Pancreas (tissue), 10 donors: ENCODE data around the gene HOOK2. TPM values are rescaled to one million over a fixed set of nuclear protein-coding genes. Genes with fewer than 3 reads are reported as not detected.

Experiments
- ATAC-seq, 4 donors: fragments of 200-7000 bp; cut with Tn5 transposase; one replicate each; pipeline versions ENCODE4 v1.8.0 to v1.9.1; 2020; ENCODE audit warnings: mild to moderate bottlenecking in 4 of 4, moderate library complexity in 4 of 4
- DNase-seq, 6 donors: peaks; one replicate each; pipeline ENCODE4 v3.0.0-alpha.2; 2020
- FAIRE-seq: peaks from 2 replicates; lab custom pipeline; 2012; peaks lifted over from hg19 to GRCh38; lab: Jason Lieb, UNC
- H3K27ac ChIP-seq, 4 donors: fragments of 200-600 bp; sonication (generic); 1 replicate in 3 of 4; 2 replicates in 1 of 4; pipeline versions ENCODE4 v1.5.0 to v1.8.0; 2020
- H3K27me3 ChIP-seq, 4 donors: fragments of 200-600 bp; one replicate each; pipeline ENCODE4 v1.8.0; 2021
- H3K36me3 ChIP-seq, 3 donors: fragments of 200-600 bp; sonication (generic) in 1 of 3; one replicate each; pipeline versions ENCODE4 v1.5.0 to v1.8.0; 2020 to 2021
- H3K4me1 ChIP-seq, 3 donors: fragments of 200-600 bp; one replicate each; pipeline ENCODE4 v1.8.0; 2021
- H3K4me3 ChIP-seq, 4 donors: fragments of 200-600 bp; sonication (generic) in 2 of 4; one replicate each; pipeline versions ENCODE4 v1.5.0 to v1.8.0; 2020 to 2021
- H3K9me3 ChIP-seq, 4 donors: fragments of 200-600 bp; one replicate each; pipeline ENCODE4 v1.8.0; 2021
- CTCF ChIP-seq, 4 donors: fragments of 200-600 bp; sonication (generic) in 3 of 4; IDR thresholded peaks; one replicate each; pipeline versions ENCODE4 v1.5.0 to v1.8.0; 2021; ENCODE audit warnings: antibody characterized with exemption in 4 of 4
- WGBS, 2 donors: extraction: QIAGEN DNeasy Blood & Tissue Kit; methylation state at CpG; one replicate each; pipeline ENCODE4 v1.1.7; 2013; 5-methylcytosine and 5-hydroxymethylcytosine counted together
- intact Hi-C, 3 donors: fragments of 100-400 bp; cut with DNase I; formaldehyde crosslinking; loops; one replicate each; pipeline versions ENCODE4 v1.11.1 to v1.14.2; 2022
- polyA plus RNA-seq, 2 donors: library from polyadenylated mRNA; stranded (reverse); fragments of 200-250 nt; gene quantifications; one replicate each; pipeline ENCODE4 v1.2.3, GENCODE V29; 2013
- total RNA-seq, 6 donors: library from RNA; stranded (reverse); fragmentation: NEBNext Ultra II Directional in 4 of 6; extraction: Animal tissue kit (Norgen Biotek cat#: 25700) in 4 of 6; gene quantifications; one replicate each; pipeline versions ENCODE4 v1.2.1 to v1.2.4, GENCODE V29; 2021 to 2023
- donor health status: healthy with polysubstance abuse.
- donor health status: DM: no; HTN: no; CAD: no; lungs with moderate emphysema.
- donor health status: DM: no; HTN: no; CAD: no.
- donor health status: control.
- donor health status: control.
- donor health status: Bipolar disorder and iron deficiency.
- donor health status: DM: yes; HTN: yes; CAD: no.
- donor health status: DM: no; HTN: no; CAD: no.
- donor health status: DM: no; HTN: no; CAD: no.
- donor health status: DM: yes; HTN: yes; CAD: no.

Gene HOOK2
- total and polyA plus RNA-seq, 8 donors = 37.7 to 300 (median 53.0) TPM

- peaks cover 16 to 52% (median 23%) of the 10 kb centered on the region in 3 donors for H3K4me1 ChIP-seq
- peak overlapping the region in 2 of 4 donors; percentile 95 to 99 for H3K27ac ChIP-seq
- DNase-seq = no peak
- intact Hi-C loops = no loop called here
- H3K4me3 ChIP-seq = no peak overlapping the region
- FAIRE-seq = no peak
- ATAC-seq = no peak
- H3K27me3 ChIP-seq = no peaks in the 10 kb centered on the region
- H3K9me3 ChIP-seq = no peaks in the 10 kb centered on the region
- no peak for TF ChIP-seq CTCF (IDR thresholded peaks at IDR 0.05)
- 58 to 66% methylated on average over 5 of the region's 5 CpGs for WGBS, 2 donors
- H3K36me3 ChIP-seq = no peaks in the 10 kb centered on the region
These were observed 9.6 kb upstream of the HOOK2 start for GRCh38 chr19:12784871-12785430.

GRCh38 chr19:12784394-12784870, 9.1 kb upstream of the HOOK2 start:
- FAIRE-seq = no peak

GRCh38 chr19:12783849-12784393, 8.6 kb upstream of the HOOK2 start:
- Histone ChIP-seq H3K4me1 (peaks cover 11 to 58% (median 24%) of the 10 kb centered on the region in 3 donors), H3K36me3 (no peaks in the 10 kb centered on the region), H3K27ac (peak overlapping the region; percentile 68 to 99 (median 84)), H3K27me3 (no peaks in the 10 kb centered on the region), H3K9me3 (no peaks in the 10 kb centered on the region), H3K4me3 (no peak overlapping the region)
- DNase-seq (peak in 2 of 6 donors; percentile 58 to 66), ATAC-seq (no peak), FAIRE-seq (no peak)
- WGBS, 2 donors = 29 to 33% methylated on average over 16 to 19 of the region's 19 CpGs
- no peak for TF ChIP-seq CTCF (IDR thresholded peaks at IDR 0.05)
- intact Hi-C loops = no loop called here

More at GRCh38 chr19:12784394-12784870, 9.1 kb upstream of the HOOK2 start:
- DNase-seq = no peak
- ATAC-seq = no peak
- Histone ChIP-seq H3K4me1 (peaks cover 16 to 56% (median 23%) of the 10 kb centered on the region in 3 donors), H3K4me3 (no peak overlapping the region), H3K27me3 (no peaks in the 10 kb centered on the region), H3K9me3 (no peaks in the 10 kb centered on the region), H3K27ac (peak overlapping the region; percentile 68 to 99 (median 84)), H3K36me3 (no peaks in the 10 kb centered on the region)
- WGBS, 2 donors = 62 to 67% methylated on average over 10 of the region's 10 CpGs
- intact Hi-C loops = no loop called here
- no peak for TF ChIP-seq CTCF (IDR thresholded peaks at IDR 0.05)

GRCh38 chr19:12783291-12783848, 8.0 kb upstream of the HOOK2 start:
- DNase-seq (no peak), ATAC-seq (no peak), FAIRE-seq (no peak)
- Histone ChIP-seq H3K4me3 (peak overlapping the region in 2 of 4 donors; percentile 46 to 55), H3K27me3 (no peaks in the 10 kb centered on the region), H3K27ac (peak overlapping the region; percentile 68 to 99 (median 84)), H3K36me3 (no peaks in the 10 kb centered on the region), H3K9me3 (no peaks in the 10 kb centered on the region), H3K4me1 (peaks cover 5 to 57% (median 23%) of the 10 kb centered on the region in 3 donors)
- no peak for TF ChIP-seq CTCF (IDR thresholded peaks at IDR 0.05)
- intact Hi-C loops = no loop called here
- 32 to 37% methylated on average over 16 of the region's 16 CpGs for WGBS, 2 donors
